Fibroblast of lung (primary cell): ENCODE data around the gene NIPAL3. TPM values are rescaled to one million over a fixed set of nuclear protein-coding genes. Genes with fewer than 3 reads are reported as not detected.
A peak's percentile ranks its signal among the peaks of the same experiment; 100 is the strongest.

Source experiments
- DNase-seq, 2 donors: peaks; one replicate each; pipeline versions ENCODE4 v3.0.0 to v3.0.0-alpha.2; 2010; ENCODE audit warnings: low read depth in 2 of 2
- H2AFZ ChIP-seq: 2 replicates; pipeline ENCODE4 v1.5.1; 2012; ENCODE audit warnings: low read length, control low read depth, inconsistent platforms
- H3K27ac ChIP-seq: 2 replicates; pipeline ENCODE4 v1.5.1; 2011; ENCODE audit warnings: low read length, control low read depth; ENCODE audit not compliant: insufficient read depth
- H3K27me3 ChIP-seq: 2 replicates; pipeline ENCODE4 v1.5.1; 2011; ENCODE audit warnings: mild to moderate bottlenecking, low read length; ENCODE audit not compliant: control insufficient read depth, insufficient read depth
- H3K36me3 ChIP-seq: 2 replicates; pipeline ENCODE4 v1.5.1; 2011; ENCODE audit warnings: low read length; ENCODE audit not compliant: control insufficient read depth, insufficient read depth
- H3K4me1 ChIP-seq: 2 replicates; pipeline ENCODE4 v1.5.1; 2011; ENCODE audit warnings: low read length; ENCODE audit not compliant: control insufficient read depth, insufficient read depth; ENCODE audit errors: extremely low read depth
- H3K4me2 ChIP-seq: 2 replicates; pipeline ENCODE4 v1.5.1; 2011; ENCODE audit warnings: low read length, control low read depth; ENCODE audit not compliant: insufficient read depth; ENCODE audit errors: extremely low read depth
- H3K4me3 ChIP-seq, 4 experiments: fragments of 200-600 bp in 1 of 4; sonication (generic) in 1 of 4; replicated peaks in 1 of 4; 2 replicates each; pipeline ENCODE4 v1.5.1; 2011 to 2016; ENCODE audit warnings: low read length in 4 of 4, low read depth in 3 of 4, mild to moderate bottlenecking in 3 of 4, control low read depth in 2 of 4, inconsistent platforms in 1 of 4, mixed read lengths in 1 of 4; ENCODE audit not compliant: insufficient read depth in 1 of 4; ENCODE audit errors: control extremely low read depth in 1 of 4
- H3K79me2 ChIP-seq: 2 replicates; pipeline ENCODE4 v1.5.1; 2012; ENCODE audit warnings: mild to moderate bottlenecking, low read length, inconsistent platforms; ENCODE audit not compliant: control insufficient read depth, insufficient read depth
- H3K9ac ChIP-seq: 2 replicates; pipeline ENCODE4 v1.5.1; 2011; ENCODE audit warnings: mild to moderate bottlenecking, low read length, control low read depth; ENCODE audit not compliant: insufficient read depth
- H3K9me3 ChIP-seq: 2 replicates; pipeline ENCODE4 v1.5.1; 2012; ENCODE audit warnings: low read depth, low read length; ENCODE audit not compliant: control insufficient read depth, insufficient read depth
- H4K20me1 ChIP-seq: 2 replicates; pipeline ENCODE4 v1.5.1; 2011; ENCODE audit warnings: low read length; ENCODE audit not compliant: control insufficient read depth, insufficient read depth; ENCODE audit errors: extremely low read depth
- EZH2 ChIP-seq: IDR thresholded peaks from 2 replicates; pipeline ENCODE4 v1.5.1; 2012; ENCODE audit warnings: low read length, control low read depth, mild to moderate bottlenecking; ENCODE audit errors: missing control alignments
- polyA plus RNA-seq, 2 donors: library from polyadenylated mRNA; depleted of rRNA in 1 of 2; stranded (reverse) in 1 of 2; unstranded in 1 of 2; fragments of >200 nt; gene quantifications; 2 replicates each; pipeline ENCODE4 v1.2.1, GENCODE V29; 2011 to 2012; ENCODE audit warnings: missing spikeins in 1 of 2
- total RNA-seq: library from RNA; depleted of rRNA; stranded (reverse); fragments of >200 nt; gene quantifications from 2 replicates; pipeline ENCODE4 v1.2.1, GENCODE V29; 2014
- TF ChIP-seq, protein P1 (sequence below), 2 donors: IDR thresholded peaks in 1 of 2; conservative IDR thresholded peaks in 1 of 2; 1 replicate in 1 of 2; 2 replicates in 1 of 2; pipeline ENCODE4 v1.5.1; 2011 to 2012; ENCODE audit warnings: low read length in 2 of 2, control low read depth in 1 of 2, inconsistent platforms in 1 of 2, low read depth in 1 of 2, mild to moderate bottlenecking in 1 of 2

The NIPAL3 gene
- total and polyA plus RNA-seq, 2 donors (not counting 1 experiment from before 2014, with no cell fraction given), result 65.3 to 85.2 TPM

DNA sequence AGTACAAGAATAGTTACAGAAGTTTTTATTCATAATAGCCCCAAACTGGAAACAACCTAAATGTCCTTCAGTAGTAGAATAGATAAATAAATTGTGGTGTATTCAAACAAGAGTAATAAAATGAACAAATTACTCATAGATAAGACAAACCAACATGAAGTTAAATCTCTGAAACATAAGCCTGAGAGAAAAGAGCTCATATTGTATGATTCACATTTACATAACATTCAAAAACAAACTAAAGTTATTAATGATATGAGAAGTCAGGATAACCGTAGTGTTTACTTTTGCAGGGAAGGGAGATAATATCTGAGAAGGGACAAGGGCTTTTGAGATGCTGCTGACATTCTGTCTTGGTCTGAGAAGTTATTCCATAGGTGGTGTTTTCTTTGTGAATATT, 15.5 kb upstream of the NIPAL3 start:
- Histone ChIP-seq H4K20me1 (no peaks in the 10 kb centered on the region), H2AFZ (no peak overlapping the region), H3K27me3 (no peaks in the 10 kb centered on the region), H3K79me2 (no peaks in the 10 kb centered on the region), H3K4me1 (peaks cover 8% of the 10 kb centered on the region), H3K4me3 (no peak overlapping the region), H3K4me2 (no peak overlapping the region), H3K9ac (no peak overlapping the region), H3K27ac (no peak overlapping the region), H3K9me3 (no peaks in the 10 kb centered on the region), H3K36me3 (no peaks in the 10 kb centered on the region)
- DNase-seq, result peak in 1 of 2 donors; percentile 54
- TF ChIP-seq, protein P1, sequence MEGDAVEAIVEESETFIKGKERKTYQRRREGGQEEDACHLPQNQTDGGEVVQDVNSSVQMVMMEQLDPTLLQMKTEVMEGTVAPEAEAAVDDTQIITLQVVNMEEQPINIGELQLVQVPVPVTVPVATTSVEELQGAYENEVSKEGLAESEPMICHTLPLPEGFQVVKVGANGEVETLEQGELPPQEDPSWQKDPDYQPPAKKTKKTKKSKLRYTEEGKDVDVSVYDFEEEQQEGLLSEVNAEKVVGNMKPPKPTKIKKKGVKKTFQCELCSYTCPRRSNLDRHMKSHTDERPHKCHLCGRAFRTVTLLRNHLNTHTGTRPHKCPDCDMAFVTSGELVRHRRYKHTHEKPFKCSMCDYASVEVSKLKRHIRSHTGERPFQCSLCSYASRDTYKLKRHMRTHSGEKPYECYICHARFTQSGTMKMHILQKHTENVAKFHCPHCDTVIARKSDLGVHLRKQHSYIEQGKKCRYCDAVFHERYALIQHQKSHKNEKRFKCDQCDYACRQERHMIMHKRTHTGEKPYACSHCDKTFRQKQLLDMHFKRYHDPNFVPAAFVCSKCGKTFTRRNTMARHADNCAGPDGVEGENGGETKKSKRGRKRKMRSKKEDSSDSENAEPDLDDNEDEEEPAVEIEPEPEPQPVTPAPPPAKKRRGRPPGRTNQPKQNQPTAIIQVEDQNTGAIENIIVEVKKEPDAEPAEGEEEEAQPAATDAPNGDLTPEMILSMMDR (conservative IDR thresholded peaks at IDR 0.05 in 1 of 2, IDR thresholded peaks at IDR 0.05 in 1 of 2; ENCODE audit: low read depth in 1 of 2, low read length in 2 of 2), result no peak
- no peak for TF ChIP-seq EZH2

DNA sequence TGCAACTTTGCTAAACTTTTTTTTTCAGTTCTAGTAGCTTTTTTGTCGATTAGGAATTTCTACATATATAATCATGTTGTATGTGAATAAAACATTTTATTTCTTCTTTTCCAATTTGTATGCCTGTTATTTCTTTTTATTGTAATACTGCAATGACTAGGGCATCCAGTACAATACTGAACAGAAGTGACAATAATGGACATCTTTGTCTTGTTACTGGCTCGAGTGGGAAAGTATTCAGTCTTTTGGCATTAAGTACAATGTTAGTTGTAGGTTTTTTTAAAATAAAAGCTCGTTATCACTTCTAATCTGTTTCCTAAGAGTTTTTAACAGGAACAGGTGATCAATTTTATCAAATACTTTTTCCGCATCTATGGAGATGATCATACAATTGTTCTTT, 11.8 kb upstream of the NIPAL3 start:
- Histone ChIP-seq H3K9ac (no peak overlapping the region), H3K36me3 (no peaks in the 10 kb centered on the region), H3K79me2 (no peaks in the 10 kb centered on the region), H3K27me3 (no peaks in the 10 kb centered on the region), H2AFZ (no peak overlapping the region), H3K4me3 (no peak overlapping the region), H3K4me1 (peaks cover 8% of the 10 kb centered on the region), H3K9me3 (no peaks in the 10 kb centered on the region), H4K20me1 (no peaks in the 10 kb centered on the region), H3K4me2 (no peak overlapping the region), H3K27ac (no peak overlapping the region)
- no peak for DNase-seq
- TF ChIP-seq, protein P1 (conservative IDR thresholded peaks at IDR 0.05 in 1 of 2, IDR thresholded peaks at IDR 0.05 in 1 of 2; ENCODE audit: low read depth in 1 of 2, low read length in 2 of 2), result no peak
- TF ChIP-seq EZH2, result no peak

DNA sequence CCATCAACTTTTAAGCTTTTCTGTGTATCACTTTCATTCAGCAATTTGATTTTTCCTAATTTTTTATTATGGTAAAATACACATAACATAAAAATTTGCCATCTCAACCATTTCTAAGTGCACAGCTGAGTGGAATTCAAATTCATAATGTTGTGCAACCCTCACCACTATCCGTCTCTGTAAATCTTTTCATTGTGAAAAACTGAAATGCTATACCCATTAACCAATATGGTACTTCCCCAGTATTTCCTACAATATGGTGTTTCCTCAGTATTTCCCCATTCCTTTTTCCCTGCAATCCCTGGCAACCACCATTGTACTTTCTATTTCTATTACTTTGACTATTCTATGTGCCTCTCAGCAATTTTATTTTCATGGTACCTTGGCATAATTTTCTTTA, 8.8 kb upstream of the NIPAL3 start:
- Histone ChIP-seq H3K9me3 (no peaks in the 10 kb centered on the region), H3K36me3 (no peaks in the 10 kb centered on the region), H3K4me3 (no peak overlapping the region), H3K27ac (no peak overlapping the region), H3K9ac (no peak overlapping the region), H3K4me2 (no peak overlapping the region), H4K20me1 (no peaks in the 10 kb centered on the region), H3K79me2 (no peaks in the 10 kb centered on the region), H3K27me3 (no peaks in the 10 kb centered on the region), H3K4me1 (peaks cover 7% of the 10 kb centered on the region), H2AFZ (no peak overlapping the region)
- DNase-seq, result no peak
- TF ChIP-seq, protein P1 (conservative IDR thresholded peaks at IDR 0.05 in 1 of 2, IDR thresholded peaks at IDR 0.05 in 1 of 2; ENCODE audit: low read depth in 1 of 2, low read length in 2 of 2), result no peak
- TF ChIP-seq EZH2, result no peak
